Peyer's patch (tissue), 4 donors: ENCODE data around the gene SELENOK. TPM values are rescaled to one million over a fixed set of nuclear protein-coding genes. Genes with fewer than 3 reads are reported as not detected.

Source experiments
- DNase-seq, 3 donors: peaks; one replicate each; pipeline ENCODE4 v3.0.0-alpha.2; 2017 to 2019
- H3K27ac ChIP-seq, 4 donors: fragments of 200-600 bp; sonication (generic); one replicate each; pipeline ENCODE4 v1.5.1; 2016 to 2019
- H3K27me3 ChIP-seq, 2 donors: fragments of 200-600 bp; sonication (generic); one replicate each; pipeline ENCODE4 v1.5.1; 2019
- H3K36me3 ChIP-seq, 3 donors: fragments of 200-600 bp; sonication (generic); one replicate each; pipeline ENCODE4 v1.5.1; 2016 to 2019
- H3K4me1 ChIP-seq, 4 donors: fragments of 200-600 bp; sonication (generic); one replicate each; pipeline ENCODE4 v1.5.1; 2016 to 2019
- H3K4me3 ChIP-seq, 4 donors: fragments of 200-600 bp; sonication (generic); 1 replicate in 3 of 4; 2 replicates in 1 of 4; pipeline ENCODE4 v1.5.1; 2016 to 2019; ENCODE audit warnings: mild to moderate bottlenecking in 1 of 4
- H3K9me3 ChIP-seq, 4 donors: fragments of 200-600 bp; sonication (generic); one replicate each; pipeline ENCODE4 v1.5.1; 2016 to 2019; ENCODE audit warnings: mild to moderate bottlenecking in 1 of 4
- POLR2A ChIP-seq, 2 donors: fragments of 450-650 bp; IDR thresholded peaks; one replicate each; pipeline ENCODE4 v1.5.1; 2017; ENCODE audit warnings: antibody characterized with exemption in 2 of 2, mild to moderate bottlenecking in 2 of 2, moderate library complexity in 2 of 2
- total RNA-seq, 4 donors: library from RNA; depleted of rRNA; stranded (reverse); fragments of >200 nt; gene quantifications; one replicate each; pipeline ENCODE4 v1.1.0, GENCODE V29; 2016
- TF ChIP-seq, protein P1 (sequence below), 6 experiments: fragments of 450-650 bp in 4 of 6; fragments of 200-600 bp in 2 of 6; sonication (generic) in 1 of 6; IDR thresholded peaks; one replicate each; pipeline ENCODE4 v1.5.1; 2017 to 2019; ENCODE audit warnings: antibody characterized with exemption in 6 of 6, mild to moderate bottlenecking in 3 of 6, moderate library complexity in 1 of 6

Gene SELENOK
- total RNA-seq, 4 donors from 2014 or later, result 26.1 to 69.7 (median 41.9) TPM

DNA sequence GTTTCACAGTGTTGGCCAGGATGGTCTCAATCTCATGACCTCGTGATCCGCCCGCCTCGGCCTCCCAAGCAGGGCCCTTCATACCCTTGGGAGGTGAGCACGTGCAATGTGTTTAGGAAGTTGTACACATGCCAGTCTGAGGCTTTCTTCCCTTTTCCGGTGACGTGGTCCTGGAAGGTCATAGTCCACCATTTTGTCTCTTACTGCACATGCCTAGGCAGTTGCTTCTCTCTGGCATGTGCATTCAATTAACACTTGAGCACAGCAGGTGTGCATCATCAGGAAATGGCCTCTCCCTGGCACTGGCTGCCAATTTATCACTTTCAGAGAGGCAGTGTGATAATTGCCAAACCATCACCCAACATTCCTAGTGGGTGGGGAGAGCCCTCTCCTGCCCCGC lies 21.7 kb upstream of the SELENOK start:
- Histone ChIP-seq H3K27me3 (no peaks in the 10 kb centered on the region), H3K36me3 (no peaks in the 10 kb centered on the region), H3K9me3 (no peaks in the 10 kb centered on the region), H3K4me3 (no peak overlapping the region), H3K27ac (no peak overlapping the region), H3K4me1 (no peaks in the 10 kb centered on the region)
- no peak for DNase-seq
- TF ChIP-seq, protein P1, sequence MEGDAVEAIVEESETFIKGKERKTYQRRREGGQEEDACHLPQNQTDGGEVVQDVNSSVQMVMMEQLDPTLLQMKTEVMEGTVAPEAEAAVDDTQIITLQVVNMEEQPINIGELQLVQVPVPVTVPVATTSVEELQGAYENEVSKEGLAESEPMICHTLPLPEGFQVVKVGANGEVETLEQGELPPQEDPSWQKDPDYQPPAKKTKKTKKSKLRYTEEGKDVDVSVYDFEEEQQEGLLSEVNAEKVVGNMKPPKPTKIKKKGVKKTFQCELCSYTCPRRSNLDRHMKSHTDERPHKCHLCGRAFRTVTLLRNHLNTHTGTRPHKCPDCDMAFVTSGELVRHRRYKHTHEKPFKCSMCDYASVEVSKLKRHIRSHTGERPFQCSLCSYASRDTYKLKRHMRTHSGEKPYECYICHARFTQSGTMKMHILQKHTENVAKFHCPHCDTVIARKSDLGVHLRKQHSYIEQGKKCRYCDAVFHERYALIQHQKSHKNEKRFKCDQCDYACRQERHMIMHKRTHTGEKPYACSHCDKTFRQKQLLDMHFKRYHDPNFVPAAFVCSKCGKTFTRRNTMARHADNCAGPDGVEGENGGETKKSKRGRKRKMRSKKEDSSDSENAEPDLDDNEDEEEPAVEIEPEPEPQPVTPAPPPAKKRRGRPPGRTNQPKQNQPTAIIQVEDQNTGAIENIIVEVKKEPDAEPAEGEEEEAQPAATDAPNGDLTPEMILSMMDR (IDR thresholded peaks at IDR 0.05), result no peak
- no peak for TF ChIP-seq POLR2A (IDR thresholded peaks at IDR 0.05)

DNA sequence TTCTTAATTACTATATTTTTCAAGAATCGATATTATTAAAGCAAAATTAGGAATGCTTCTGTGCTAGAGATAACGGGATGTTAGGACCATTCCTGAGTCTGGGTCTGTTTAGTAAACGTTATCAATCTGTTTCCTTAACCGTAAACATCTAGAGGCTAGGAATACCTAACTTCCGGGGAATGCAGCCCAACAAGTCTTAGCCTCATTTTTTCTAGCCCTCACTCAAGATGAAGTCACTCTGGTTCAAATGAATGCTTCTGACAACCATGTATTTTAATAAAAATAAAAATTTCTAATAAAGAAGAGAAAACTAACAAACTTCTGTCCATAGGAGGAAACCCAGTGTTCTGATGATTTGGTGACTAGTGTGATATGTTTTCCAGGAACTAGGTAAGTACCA lies 11.1 kb upstream of the SELENOK start:
- no peaks in the 10 kb centered on the region for H3K9me3 ChIP-seq
- H3K36me3 ChIP-seq, result no peaks in the 10 kb centered on the region
- H3K27ac ChIP-seq, result no peak overlapping the region
- TF ChIP-seq, protein P1 (IDR thresholded peaks at IDR 0.05), result no peak
- no peak for TF ChIP-seq POLR2A (IDR thresholded peaks at IDR 0.05)
- no peaks in the 10 kb centered on the region for H3K4me1 ChIP-seq
- H3K4me3 ChIP-seq, result no peak overlapping the region
- no peak for DNase-seq
- H3K27me3 ChIP-seq, result no peaks in the 10 kb centered on the region

DNA sequence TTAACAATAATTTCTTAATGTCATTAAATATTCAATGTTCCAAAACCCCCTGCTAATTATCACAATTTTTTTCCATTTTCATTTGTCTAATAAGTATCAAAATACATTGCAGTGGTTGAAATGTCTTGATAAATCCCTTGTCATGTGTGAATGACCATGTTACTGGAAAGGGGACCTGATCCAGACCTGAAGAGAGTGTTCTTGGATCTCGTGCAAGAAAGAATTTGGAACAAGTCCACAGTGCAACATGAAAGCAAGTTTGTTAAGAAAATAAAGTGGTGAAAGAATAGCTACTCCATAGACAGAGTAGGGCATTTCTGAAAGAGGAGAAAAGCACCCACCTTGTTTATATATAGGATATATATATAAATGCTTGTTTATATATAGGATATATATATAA lies 10.4 kb upstream of the SELENOK start:
- H3K9me3 ChIP-seq, result no peaks in the 10 kb centered on the region
- H3K27ac ChIP-seq, result no peak overlapping the region
- H3K4me3 ChIP-seq, result no peak overlapping the region
- H3K27me3 ChIP-seq, result no peaks in the 10 kb centered on the region
- no peak for DNase-seq
- H3K4me1 ChIP-seq, result no peaks in the 10 kb centered on the region
- no peaks in the 10 kb centered on the region for H3K36me3 ChIP-seq
- TF ChIP-seq, protein P1 (IDR thresholded peaks at IDR 0.05), result no peak
- TF ChIP-seq POLR2A (IDR thresholded peaks at IDR 0.05), result no peak

DNA sequence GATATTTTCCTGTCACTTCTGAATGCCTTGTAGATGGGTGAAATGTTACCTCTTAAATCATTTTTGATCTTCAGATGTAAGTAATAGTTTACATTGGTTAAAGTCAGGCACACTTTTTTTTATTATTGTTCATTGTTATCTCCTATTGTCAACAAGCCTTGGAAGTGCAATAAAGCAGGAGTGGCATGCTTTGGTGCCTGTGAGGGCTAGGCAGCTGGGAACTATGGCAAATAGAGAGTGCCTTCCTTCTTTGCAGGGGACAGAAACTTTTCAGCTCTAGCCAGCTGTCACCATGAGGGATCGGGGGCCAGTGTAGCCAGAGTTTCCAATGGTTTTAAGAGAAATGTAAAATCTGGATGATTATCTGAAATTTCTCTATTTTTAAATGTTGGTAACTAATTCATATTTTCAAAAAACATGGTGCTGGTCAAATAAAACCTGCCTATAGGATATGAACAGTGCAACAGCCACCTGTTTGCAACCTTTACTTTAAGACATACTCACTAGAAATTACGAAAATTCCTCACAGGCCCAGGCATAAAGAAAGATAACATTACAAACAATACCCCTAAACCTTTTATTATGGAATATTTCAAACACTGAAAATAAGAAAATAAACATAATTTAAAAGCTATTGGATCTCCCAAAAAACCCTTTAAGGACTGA lies 9.1 kb upstream of the SELENOK start:
- H3K4me3 ChIP-seq, result no peak overlapping the region
- no peaks in the 10 kb centered on the region for H3K4me1 ChIP-seq
- TF ChIP-seq, protein P1 (IDR thresholded peaks at IDR 0.05), result no peak
- TF ChIP-seq POLR2A (IDR thresholded peaks at IDR 0.05), result no peak
- no peaks in the 10 kb centered on the region for H3K27me3 ChIP-seq
- H3K27ac ChIP-seq, result no peak overlapping the region
- H3K9me3 ChIP-seq, result no peaks in the 10 kb centered on the region
- DNase-seq, result no peak
- no peaks in the 10 kb centered on the region for H3K36me3 ChIP-seq

DNA sequence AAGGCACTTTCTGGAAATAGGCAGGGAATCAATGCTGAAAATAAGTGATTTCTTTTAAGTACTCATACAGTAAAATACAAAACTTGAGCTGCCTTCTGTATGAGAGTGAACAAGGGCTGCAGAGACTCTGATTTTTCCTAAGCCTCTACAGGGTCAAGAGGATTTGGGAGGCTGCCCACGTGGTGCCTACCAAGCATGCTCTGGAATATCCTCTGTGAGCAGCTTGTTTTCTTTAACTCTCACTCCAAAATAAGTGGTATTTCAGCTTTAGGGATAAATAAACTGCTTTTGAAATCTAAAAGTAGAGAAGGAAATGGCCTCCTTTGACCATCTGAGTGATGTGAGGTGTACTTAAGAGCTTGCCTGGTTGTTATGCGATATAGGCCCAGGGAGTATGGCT lies 8.1 kb upstream of the SELENOK start:
- no peaks in the 10 kb centered on the region for H3K36me3 ChIP-seq
- no peaks in the 10 kb centered on the region for H3K4me1 ChIP-seq
- no peak overlapping the region for H3K4me3 ChIP-seq
- H3K27ac ChIP-seq, result no peak overlapping the region
- H3K9me3 ChIP-seq, result no peaks in the 10 kb centered on the region
- DNase-seq, result no peak
- H3K27me3 ChIP-seq, result no peaks in the 10 kb centered on the region
- TF ChIP-seq, protein P1 (IDR thresholded peaks at IDR 0.05), result no peak
- no peak for TF ChIP-seq POLR2A (IDR thresholded peaks at IDR 0.05)

DNA sequence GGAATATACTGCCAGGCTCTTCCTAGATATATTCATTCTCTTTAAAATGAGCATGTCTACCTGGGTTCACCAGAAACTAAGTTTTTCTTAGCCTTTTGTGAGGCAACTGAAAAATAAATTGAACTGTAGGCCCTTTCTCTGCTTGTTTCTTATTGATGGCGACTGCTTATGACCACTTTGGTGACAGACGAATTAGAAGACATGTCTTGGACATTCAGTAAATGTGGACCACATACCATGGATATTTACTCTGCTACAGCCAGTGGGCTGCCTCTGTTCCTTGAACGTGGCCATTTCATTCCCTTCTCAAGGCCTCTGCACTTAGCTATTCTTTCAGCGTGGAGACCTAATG lies 603 bp upstream of the SELENOK start:
- no peak for TF ChIP-seq POLR2A (IDR thresholded peaks at IDR 0.05)
- TF ChIP-seq, protein P1 (IDR thresholded peaks at IDR 0.05), result no peak
- H3K9me3 ChIP-seq, result no peaks in the 10 kb centered on the region
- no peaks in the 10 kb centered on the region for H3K27me3 ChIP-seq
- peaks cover 0 to 32% (median 0%) of the 10 kb centered on the region in 4 donors for H3K4me1 ChIP-seq
- DNase-seq, result no peak
- peak overlapping the region; percentile 90 to 98 (median 94) for H3K4me3 ChIP-seq
- H3K27ac ChIP-seq, result peak overlapping the region; percentile 96 to 99 (median 98)
- peaks cover 0 to 9% (median 0%) of the 10 kb centered on the region in 3 donors for H3K36me3 ChIP-seq
